SU-DHL-6 (cell line): ENCODE results near the gene CCDC80.

Experiments used
- H2AFZ ChIP-seq: fragments of 200-600 bp; sonication (generic); 2 replicates; pipeline ENCODE4 v1.6.1; 2014; ENCODE audit warnings: low read depth, mild to moderate bottlenecking, moderate library complexity, mixed read lengths, antibody characterized with exemption, low read length; ENCODE audit not compliant: severe bottlenecking
- H3F3A ChIP-seq: fragments of 200-600 bp; shearing (Covaris generic); 2 replicates; pipeline ENCODE4 v1.6.0; 2016; ENCODE audit warnings: antibody characterized with exemption, mild to moderate bottlenecking; ENCODE audit not compliant: insufficient read depth
- H3K27ac ChIP-seq: fragments of 200-600 bp; sonication (generic); 2 replicates; pipeline ENCODE4 v1.5.1; 2016; ENCODE audit warnings: low read depth, mild to moderate bottlenecking, low read length, moderate library complexity, mixed read lengths
- H3K27me3 ChIP-seq: fragments of 200-600 bp; sonication (generic), shearing (Covaris generic); 2 replicates; pipeline ENCODE4 v1.6.0; 2014; ENCODE audit warnings: mild to moderate bottlenecking, low read length
- H3K36me3 ChIP-seq: fragments of 200-600 bp; sonication (generic); 2 replicates; pipeline ENCODE4 v1.6.1; 2014; ENCODE audit warnings: mild to moderate bottlenecking, low read length, mixed read lengths
- H3K4me2 ChIP-seq: fragments of 300-600, 200-600 bp; shearing (Covaris generic), sonication (generic); 2 replicates; pipeline ENCODE4 v1.6.0; 2014; ENCODE audit warnings: low read length, low read depth, mild to moderate bottlenecking; ENCODE audit not compliant: poor library complexity, severe bottlenecking
- H3K4me3 ChIP-seq: fragments of 200-600 bp; sonication (generic); 2 replicates; pipeline ENCODE4 v1.5.1; 2014; ENCODE audit warnings: antibody characterized with exemption, low read length, mild to moderate bottlenecking, mixed read lengths; ENCODE audit not compliant: insufficient read depth, poor library complexity, severe bottlenecking
- H3K79me2 ChIP-seq: fragments of 200-600 bp; sonication (generic); 2 replicates; pipeline ENCODE4 v1.6.1; 2014; ENCODE audit warnings: mild to moderate bottlenecking, low read length, moderate library complexity; ENCODE audit not compliant: insufficient read depth
- H3K9ac ChIP-seq: fragments of 200-600 bp; sonication (generic); 2 replicates; pipeline ENCODE4 v1.7.0; 2014; ENCODE audit warnings: mild to moderate bottlenecking, low read length
- H3K9me2 ChIP-seq: fragments of 200-600 bp; sonication (generic); replicated peaks from 2 replicates; pipeline ENCODE4 v1.6.1; 2014; ENCODE audit warnings: low read length; ENCODE audit not compliant: insufficient read depth
- H3K9me3 ChIP-seq: fragments of 200-600 bp; sonication (generic); 2 replicates; pipeline ENCODE4 v1.6.1; 2014; ENCODE audit warnings: low read length, mixed read lengths; ENCODE audit not compliant: insufficient read depth
- H4K20me1 ChIP-seq: fragments of 200-600 bp; sonication (generic); 2 replicates; pipeline ENCODE4 v1.6.1; 2014; ENCODE audit warnings: low read depth, mild to moderate bottlenecking, antibody characterized with exemption, low read length, moderate library complexity, mixed read lengths
- CTCF ChIP-seq: fragments of 200-600 bp; sonication (generic); IDR thresholded peaks from one replicate; pipeline ENCODE4 v1.5.1; 2017; ENCODE audit warnings: antibody characterized with exemption, mild to moderate bottlenecking, low read length, moderate library complexity; ENCODE audit not compliant: insufficient read depth, poor library complexity, severe bottlenecking
- EZH2phosphoT487 ChIP-seq: fragments of 200-600 bp; sonication (generic), shearing (Covaris generic); conservative IDR thresholded peaks from 2 replicates; pipeline ENCODE4 v1.6.1; 2018; ENCODE audit warnings: mild to moderate bottlenecking, antibody characterized with exemption, low read length, moderate library complexity, mixed read lengths

Gene CCDC80

GRCh38 chr3:112634786-112635541 lies 6.0 kb downstream of the CCDC80 start:
- Histone ChIP-seq H3K79me2 (no peaks in the 10 kb centered on the region), H4K20me1 (no peaks in the 10 kb centered on the region), H3K27ac (no peak overlapping the region), H3K9me3 (no peaks in the 10 kb centered on the region), H3K4me3 (no peak overlapping the region), H3K9me2 (no peaks in the 10 kb centered on the region), H3K27me3 (no peaks in the 10 kb centered on the region), H3K9ac (no peak overlapping the region), H3F3A (no peaks in the 10 kb centered on the region), H3K4me2 (no peak overlapping the region), H3K36me3 (no peaks in the 10 kb centered on the region), H2AFZ (no peak overlapping the region)
- no peak for TF ChIP-seq CTCF
- TF ChIP-seq EZH2phosphoT487, result no peak

GRCh38 chr3:112633757-112634156 lies 7.2 kb downstream of the CCDC80 start:
- Histone ChIP-seq H4K20me1 (no peaks in the 10 kb centered on the region), H3K79me2 (no peaks in the 10 kb centered on the region), H3F3A (no peaks in the 10 kb centered on the region), H3K9me2 (no peaks in the 10 kb centered on the region), H3K4me3 (no peak overlapping the region), H3K27me3 (no peaks in the 10 kb centered on the region), H3K9me3 (no peaks in the 10 kb centered on the region), H3K36me3 (no peaks in the 10 kb centered on the region), H3K4me2 (no peak overlapping the region), H3K9ac (no peak overlapping the region), H3K27ac (no peak overlapping the region), H2AFZ (no peak overlapping the region)
- TF ChIP-seq CTCF (no peak), EZH2phosphoT487 (no peak)

GRCh38 chr3:112633191-112633590 lies 7.8 kb downstream of the CCDC80 start:
- no peaks in the 10 kb centered on the region for H3K9me3 ChIP-seq
- no peak overlapping the region for H2AFZ ChIP-seq
- no peaks in the 10 kb centered on the region for H3K79me2 ChIP-seq
- TF ChIP-seq EZH2phosphoT487 (no peak), CTCF (no peak)
- H3K4me3 ChIP-seq, result no peak overlapping the region
- H3K36me3 ChIP-seq, result no peaks in the 10 kb centered on the region
- no peak overlapping the region for H3K9ac ChIP-seq
- H3F3A ChIP-seq, result no peaks in the 10 kb centered on the region
- no peaks in the 10 kb centered on the region for H4K20me1 ChIP-seq
- no peaks in the 10 kb centered on the region for H3K27me3 ChIP-seq
- H3K27ac ChIP-seq, result no peak overlapping the region
- H3K9me2 ChIP-seq, result no peaks in the 10 kb centered on the region
- H3K4me2 ChIP-seq, result no peak overlapping the region
